ENCODE measurements around the gene TRIM33. TPM values are rescaled to one million over a fixed set of nuclear protein-coding genes. Genes with fewer than 3 reads are reported as not detected.

The TRIM33 gene
- total and polyA plus RNA-seq, 10 of the 15 experiments (the other 5 are each of a cell fraction or from before 2014, with no cell fraction given), result 9.0 to 40.3 (median 22.0) TPM

DNA sequence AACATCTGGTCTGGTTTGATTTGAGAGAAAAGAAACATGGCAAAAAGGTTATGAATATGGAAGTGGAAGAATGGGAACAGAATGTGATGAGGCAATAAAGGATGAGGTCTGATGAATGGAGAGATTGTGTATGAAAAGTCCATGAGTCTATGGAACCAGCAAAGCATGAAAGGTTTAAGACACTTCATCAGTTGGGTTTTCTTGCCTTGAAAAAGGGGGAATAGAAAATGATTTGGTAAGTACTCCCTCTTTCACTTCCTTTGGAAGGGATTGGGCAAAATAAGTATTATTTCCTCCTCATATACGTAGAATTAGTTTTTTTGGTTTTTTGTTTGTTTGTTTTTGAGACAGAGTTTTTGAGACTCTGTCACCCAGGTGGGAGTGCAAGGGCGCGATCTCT, 155.8 kb downstream of the TRIM33 start:
- ChIA-PET POLR2A (no interaction called here), SMC1A (ENCODE audit: uncharacterized antibody, unreplicated experiment) (no interaction called here), RAD21 (ENCODE audit: unreplicated experiment) (no interaction called here), CTCF (no interaction called here)
- no peak for DNase-seq (ENCODE audit: low read depth, low spot score)
- H2AFZ ChIP-seq (ENCODE audit: control insufficient read depth, low read depth, low read length), result no peak overlapping the region
- no peak for FAIRE-seq
- ATAC-seq, result no peak
- H4K20me1 ChIP-seq (ENCODE audit: control insufficient read depth, insufficient read depth), result no peaks in the 10 kb centered on the region
- H3K36me3 ChIP-seq (ENCODE audit: control insufficient read depth in 2 of 2, insufficient read depth in 2 of 2, low read length in 1 of 2), result no peaks in the 10 kb centered on the region
- no peak overlapping the region for H3K27ac ChIP-seq (ENCODE audit: control insufficient read depth, insufficient read depth)
- 79% methylated on average over 3 of the region's 3 CpGs for WGBS (ENCODE audit: insufficient coverage, insufficient replicate concordance, low lambda C conversion rate, missing lambda C conversion rate)
- intact Hi-C loops (cut with micrococcal nuclease; ENCODE audit: unreplicated experiment), result no loop called here
- in situ Hi-C loops (cut with MboI), result no loop called here
- no peaks in the 10 kb centered on the region for H3K27me3 ChIP-seq (replicated peaks in 1 of 2; ENCODE audit: control insufficient read depth in 2 of 2, insufficient read depth in 2 of 2, low read length in 1 of 2)
- no peak overlapping the region for H3K9ac ChIP-seq (ENCODE audit: control insufficient read depth, insufficient read depth, low read length)
- H3K79me2 ChIP-seq (ENCODE audit: control insufficient read depth, insufficient read depth, low read length), result no peaks in the 10 kb centered on the region
- no peak overlapping the region for H3K4me2 ChIP-seq (ENCODE audit: control insufficient read depth, insufficient read depth)
- H3K9me3 ChIP-seq (replicated peaks; ENCODE audit: control insufficient read depth, insufficient read depth, low read length), result no peaks in the 10 kb centered on the region
- no peak overlapping the region for H3K4me3 ChIP-seq
- TF ChIP-seq MTA3 (IDR thresholded peaks at IDR 0.05; ENCODE audit: borderline replicate concordance, low read length) (no peak), BCL3 (IDR thresholded peaks at IDR 0.05; ENCODE audit: borderline replicate concordance, insufficient read depth, low read depth, low read length, poor library complexity, severe bottlenecking) (no peak), NFXL1 (IDR thresholded peaks at IDR 0.05; ENCODE audit: borderline replicate concordance) (no peak)
- no peaks in the 10 kb centered on the region for H3K4me1 ChIP-seq (ENCODE audit: control insufficient read depth, insufficient read depth, low read length)
- no TSS peak for BruUV-seq (replicated peaks)

DNA sequence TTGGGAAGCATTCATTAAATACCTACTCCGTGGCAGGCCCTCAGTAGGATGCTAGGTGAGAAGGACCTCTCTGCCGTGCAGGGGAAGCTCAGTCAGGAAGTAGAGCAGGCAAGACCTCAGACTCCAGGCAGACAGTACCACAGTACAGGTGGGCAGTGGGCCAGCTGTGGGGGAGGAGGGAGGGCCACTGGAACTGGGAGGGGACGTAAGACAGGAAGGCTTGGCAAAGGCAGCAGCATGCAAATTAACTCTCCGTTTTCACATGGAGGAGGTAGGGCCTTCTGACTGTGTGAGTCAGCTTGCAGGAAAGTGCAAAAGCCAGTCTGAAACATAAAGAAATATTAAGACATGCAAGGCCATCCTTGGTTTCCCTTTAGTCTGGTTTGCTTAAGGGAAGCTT, 157.7 kb downstream of the TRIM33 start:
- ChIA-PET SMC1A (ENCODE audit: uncharacterized antibody, unreplicated experiment) (interaction anchor here (0.6 kb wide), 1 partner anchor 725 kb away, joined by 3 read pairs; no protein-coding TSS in a partner anchor), CTCF (interaction anchor here (0.9 to 1.2 kb wide), 3 partner anchors 70 to 700 kb away, joined by 3 to 4 read pairs (median 3); no protein-coding TSS in a partner anchor), RAD21 (ENCODE audit: unreplicated experiment) (interaction anchor here (1.2 kb wide), 1 partner anchor 74 kb away, joined by 3 read pairs; no protein-coding TSS in a partner anchor), POLR2A (interaction anchor here (0.7 kb wide), 1 partner anchor 128 kb away, joined by 3 read pairs; no protein-coding TSS in a partner anchor)
- intact Hi-C loops (cut with micrococcal nuclease; ENCODE audit: unreplicated experiment) (no loop called here), in situ Hi-C loops (cut with MboI) (no loop called here)
- Histone ChIP-seq H3K36me3 (ENCODE audit: control insufficient read depth in 2 of 2, insufficient read depth in 2 of 2, low read length in 1 of 2) (no peaks in the 10 kb centered on the region), H3K79me2 (ENCODE audit: control insufficient read depth, insufficient read depth, low read length) (no peaks in the 10 kb centered on the region), H3K4me3 (no peak overlapping the region), H3K4me2 (ENCODE audit: control insufficient read depth, insufficient read depth) (no peak overlapping the region), H3K27me3 (replicated peaks in 1 of 2; ENCODE audit: control insufficient read depth in 2 of 2, insufficient read depth in 2 of 2, low read length in 1 of 2) (no peaks in the 10 kb centered on the region), H3K9me3 (replicated peaks; ENCODE audit: control insufficient read depth, insufficient read depth, low read length) (no peaks in the 10 kb centered on the region), H4K20me1 (ENCODE audit: control insufficient read depth, insufficient read depth) (no peaks in the 10 kb centered on the region), H3K4me1 (ENCODE audit: control insufficient read depth, insufficient read depth, low read length) (no peaks in the 10 kb centered on the region), H3K27ac (ENCODE audit: control insufficient read depth, insufficient read depth) (no peak overlapping the region), H2AFZ (ENCODE audit: control insufficient read depth, low read depth, low read length) (no peak overlapping the region), H3K9ac (ENCODE audit: control insufficient read depth, insufficient read depth, low read length) (no peak overlapping the region)
- no peak for TF ChIP-seq KLF5 (IDR thresholded peaks at IDR 0.05; ENCODE audit: partially characterized antibody)
- no peak for TF ChIP-seq ETV6 (conservative IDR thresholded peaks at IDR 0.05 in 1 of 2, IDR thresholded peaks at IDR 0.05 in 1 of 2; ENCODE audit: borderline replicate concordance in 1 of 2, low read depth in 1 of 2)
- no peak for TF ChIP-seq IRF5 (IDR thresholded peaks at IDR 0.05; ENCODE audit: borderline replicate concordance)
- no peak for TF ChIP-seq ZBED1 (IDR thresholded peaks at IDR 0.05; ENCODE audit: borderline replicate concordance)
- TF ChIP-seq MLLT1 (IDR thresholded peaks at IDR 0.05), result no peak
- no peak for TF ChIP-seq STAT3 (IDR thresholded peaks at IDR 0.05; ENCODE audit: low read depth, low read length)
- TF ChIP-seq ZZZ3 (IDR thresholded peaks at IDR 0.05; ENCODE audit: control insufficient read depth, insufficient read length, low read depth), result no peak
- ATAC-seq (peak; percentile 49), DNase-seq (ENCODE audit: low read depth, low spot score) (no peak), FAIRE-seq (peak; percentile 49)
- 37% methylated on average over 4 of the region's 4 CpGs for WGBS (ENCODE audit: insufficient coverage, insufficient replicate concordance, low lambda C conversion rate, missing lambda C conversion rate)
- no TSS peak for BruUV-seq (replicated peaks)
